Measurements from ENCODE around the gene ACAN.

GRCh38 chr15:88821993-88822392 is 18.8 kb downstream of the ACAN start:
- TF ChIP-seq CTCF (IDR thresholded peaks at IDR 0.05; ENCODE audit: low read depth, low read length) (no peak), POLR2A (IDR thresholded peaks at IDR 0.05; ENCODE audit: extremely low read depth, insufficient read length) (no peak)
